Measurements from ENCODE around the gene DUSP2. TPM values are rescaled to one million over a fixed set of nuclear protein-coding genes. Genes with fewer than 3 reads are reported as not detected.

Gene DUSP2
- total RNA-seq, 4 donors from 2014 or later, result 2.4 to 33.3 (median 6.2) TPM

- Histone ChIP-seq H3K36me3 (no peaks in the 10 kb centered on the region), H3K27ac (no peak overlapping the region), H3K27me3 (no peaks in the 10 kb centered on the region), H3K4me1 (no peaks in the 10 kb centered on the region), H3K4me3 (no peak overlapping the region), H3K9me3 (peaks cover 0 to 4% of the 10 kb centered on the region in 2 donors)
- TF ChIP-seq POLR2A (IDR thresholded peaks at IDR 0.05) (no peak), CTCF (IDR thresholded peaks at IDR 0.05) (no peak)
- DNase-seq, result peak in 1 of 2 donors; percentile 8
- intact Hi-C loops (cut with DNase I; ENCODE audit: low total_unique reads), result no loop called here
Measured at GRCh38 chr2:96103761-96104486, 41.3 kb downstream of the DUSP2 start.

- Histone ChIP-seq H3K9me3 (peaks cover 0 to 4% of the 10 kb centered on the region in 2 donors), H3K4me3 (no peak overlapping the region), H3K27me3 (no peaks in the 10 kb centered on the region), H3K4me1 (no peaks in the 10 kb centered on the region), H3K36me3 (no peaks in the 10 kb centered on the region), H3K27ac (no peak overlapping the region)
- DNase-seq, result peak in 1 of 2 donors; percentile 7
- TF ChIP-seq CTCF (IDR thresholded peaks at IDR 0.05) (no peak), POLR2A (IDR thresholded peaks at IDR 0.05) (no peak)
- intact Hi-C loops (cut with DNase I; ENCODE audit: low total_unique reads), result no loop called here
Measured at GRCh38 chr2:96103187-96103601, 42.0 kb downstream of the DUSP2 start.

- Histone ChIP-seq H3K36me3 (no peaks in the 10 kb centered on the region), H3K9me3 (peaks cover 0 to 4% of the 10 kb centered on the region in 2 donors), H3K27me3 (no peaks in the 10 kb centered on the region), H3K4me1 (no peaks in the 10 kb centered on the region), H3K4me3 (no peak overlapping the region), H3K27ac (no peak overlapping the region)
- TF ChIP-seq POLR2A (IDR thresholded peaks at IDR 0.05), result no peak
- DNase-seq, result peak in 1 of 2 donors; percentile 12
- intact Hi-C loops (cut with DNase I; ENCODE audit: low total_unique reads), result no loop called here
Measured at GRCh38 chr2:96102596-96103186, 42.5 kb downstream of the DUSP2 start.

GRCh38 chr2:96100893-96101304, 44.3 kb downstream of the DUSP2 start:
- DNase-seq, result no peak
- Histone ChIP-seq H3K27me3 (no peaks in the 10 kb centered on the region), H3K36me3 (no peaks in the 10 kb centered on the region), H3K4me3 (no peak overlapping the region), H3K9me3 (peaks cover 0 to 4% of the 10 kb centered on the region in 2 donors), H3K4me1 (no peaks in the 10 kb centered on the region), H3K27ac (no peak overlapping the region)
- intact Hi-C loops (cut with DNase I; ENCODE audit: low total_unique reads), result no loop called here
- TF ChIP-seq POLR2A (IDR thresholded peaks at IDR 0.05), result no peak
- TF ChIP-seq CTCF (IDR thresholded peaks at IDR 0.05), result no peak

- Histone ChIP-seq H3K9me3 (no peaks in the 10 kb centered on the region), H3K4me3 (no peak overlapping the region), H3K27ac (no peak overlapping the region), H3K27me3 (no peaks in the 10 kb centered on the region), H3K4me1 (no peaks in the 10 kb centered on the region), H3K36me3 (no peaks in the 10 kb centered on the region)
- TF ChIP-seq POLR2A (IDR thresholded peaks at IDR 0.05) (no peak), CTCF (IDR thresholded peaks at IDR 0.05) (no peak)
- intact Hi-C loops (cut with DNase I; ENCODE audit: low total_unique reads), result no loop called here
- peak; percentile 7 to 8 for DNase-seq
Measured at GRCh38 chr2:96099861-96100798, 45.1 kb downstream of the DUSP2 start.
